ENCODE measurements around the gene RAB26. TPM values are rescaled to one million over a fixed set of nuclear protein-coding genes. Genes with fewer than 3 reads are reported as not detected.
"Not testable (repeated sequence)": the region's sequence is repeated elsewhere in the genome, so short reads cannot be mapped to it uniquely, and the experiment has no call there.

RAB26 gene
- total and polyA plus RNA-seq, 2 donors (not counting 3 experiments of a cell fraction or from before 2014, with no cell fraction given): 0.91 to 2.0 TPM

DNA sequence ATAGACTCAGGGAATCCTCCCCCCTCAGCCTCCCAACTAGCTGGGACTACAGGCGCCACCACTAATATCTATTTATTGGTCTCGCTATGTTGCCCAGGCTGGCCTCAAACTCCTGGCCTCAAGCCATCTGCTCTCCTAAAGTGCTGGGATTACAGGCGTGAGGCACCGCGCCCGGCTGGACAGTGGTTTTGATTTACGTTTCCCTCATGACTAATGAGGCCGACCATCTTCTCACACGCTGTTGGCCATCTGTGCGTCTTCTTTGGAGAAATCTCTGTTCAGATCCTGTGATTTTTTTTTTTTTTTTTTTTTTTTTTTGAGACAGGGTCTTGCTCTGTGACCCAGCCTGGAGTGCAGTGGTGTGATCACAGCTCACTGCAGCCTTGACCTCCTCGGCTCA lies 19.2 kb upstream of the RAB26 start:
- H3K36me3 ChIP-seq (ENCODE audit: control insufficient read depth in 2 of 2, extremely low read depth in 1 of 2, insufficient read depth in 2 of 2, low read length in 2 of 2); BruUV-seq (replicated peaks); H3K9me1 ChIP-seq (replicated peaks; ENCODE audit: control insufficient read depth, extremely low read depth, insufficient read depth, low read length); H4K20me1 ChIP-seq (replicated peaks; ENCODE audit: control insufficient read depth, extremely low read depth, insufficient read depth, low read length); H3K27me3 ChIP-seq (ENCODE audit: control insufficient read depth in 2 of 2, insufficient read depth in 2 of 2, low read length in 2 of 2); DNase-seq (ENCODE audit: low read depth, low spot score); H3K9me3 ChIP-seq (replicated peaks; ENCODE audit: control insufficient read depth, insufficient read depth, low read length); CTCF ChIA-PET; H2AFZ ChIP-seq (ENCODE audit: low read depth, low read length); intact Hi-C loops (cut with micrococcal nuclease); H3K27ac ChIP-seq (ENCODE audit: insufficient read depth, low read depth, low read length); dilution Hi-C loops (cut with MboI; ENCODE audit: extremely low pct_ligation_motif_present, low sequenced_read_pairs); POLR2A ChIA-PET; H3K4me3 ChIP-seq (replicated peaks in 1 of 3; ENCODE audit: insufficient read depth in 1 of 3, low read depth in 1 of 3, low read length in 3 of 3); H3K4me2 ChIP-seq (ENCODE audit: insufficient read depth, low read length); H3K9ac ChIP-seq (replicated peaks; ENCODE audit: extremely low read depth, insufficient read depth, low read length): not testable (repeated sequence)
- peaks cover 35% of the 10 kb centered on the region for H3K79me2 ChIP-seq (ENCODE audit: control insufficient read depth, insufficient read depth, low read length)
- H3K4me1 ChIP-seq (ENCODE audit: control insufficient read depth, extremely low read depth, insufficient read depth, low read length): peaks cover 31% of the 10 kb centered on the region
- FAIRE-seq: peak; percentile 70

DNA sequence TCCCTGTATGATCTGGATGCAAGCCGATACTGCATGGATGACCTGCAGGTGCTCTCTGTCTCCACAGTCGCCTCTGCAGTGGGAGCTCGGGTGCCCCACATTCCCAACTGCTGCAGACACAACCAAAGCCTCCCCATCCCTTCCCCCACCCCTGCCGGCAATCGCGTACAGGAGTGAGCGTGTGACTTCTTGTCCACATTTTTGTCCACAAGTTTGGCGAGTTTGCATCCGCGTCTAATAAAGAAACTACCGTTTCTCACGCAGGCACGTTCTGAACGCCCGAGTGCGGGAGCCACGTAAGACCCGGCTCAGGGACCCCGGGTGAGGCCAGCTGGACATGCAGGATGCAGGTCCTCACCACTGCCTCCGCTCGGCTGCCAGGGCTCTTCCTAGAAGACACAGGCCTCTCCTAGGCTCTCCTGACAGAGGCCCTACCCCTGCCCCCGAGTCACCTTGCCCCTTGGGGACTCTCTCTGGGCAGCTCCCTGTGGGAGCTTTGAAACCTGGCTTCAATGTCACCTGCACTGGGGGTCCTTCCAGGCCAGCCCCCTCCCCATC lies 18.5 kb upstream of the RAB26 start:
- H3K36me3 ChIP-seq (ENCODE audit: control insufficient read depth in 2 of 2, extremely low read depth in 1 of 2, insufficient read depth in 2 of 2, low read length in 2 of 2); POLR2A ChIA-PET; H3K9me1 ChIP-seq (replicated peaks; ENCODE audit: control insufficient read depth, extremely low read depth, insufficient read depth, low read length); H3K4me3 ChIP-seq (replicated peaks in 1 of 3; ENCODE audit: insufficient read depth in 1 of 3, low read depth in 1 of 3, low read length in 3 of 3); H2AFZ ChIP-seq (ENCODE audit: low read depth, low read length); CTCF ChIA-PET; H3K27ac ChIP-seq (ENCODE audit: insufficient read depth, low read depth, low read length); H4K20me1 ChIP-seq (replicated peaks; ENCODE audit: control insufficient read depth, extremely low read depth, insufficient read depth, low read length); dilution Hi-C loops (cut with MboI; ENCODE audit: extremely low pct_ligation_motif_present, low sequenced_read_pairs); intact Hi-C loops (cut with micrococcal nuclease); H3K27me3 ChIP-seq (ENCODE audit: control insufficient read depth in 2 of 2, insufficient read depth in 2 of 2, low read length in 2 of 2); FAIRE-seq; H3K4me2 ChIP-seq (ENCODE audit: insufficient read depth, low read length); H3K9me3 ChIP-seq (replicated peaks; ENCODE audit: control insufficient read depth, insufficient read depth, low read length); H3K9ac ChIP-seq (replicated peaks; ENCODE audit: extremely low read depth, insufficient read depth, low read length); DNase-seq (ENCODE audit: low read depth, low spot score); BruUV-seq (replicated peaks): not testable (repeated sequence)
- Histone ChIP-seq H3K4me1 (ENCODE audit: control insufficient read depth, extremely low read depth, insufficient read depth, low read length) (peaks cover 24% of the 10 kb centered on the region), H3K79me2 (ENCODE audit: control insufficient read depth, insufficient read depth, low read length) (peaks cover 34% of the 10 kb centered on the region)

DNA sequence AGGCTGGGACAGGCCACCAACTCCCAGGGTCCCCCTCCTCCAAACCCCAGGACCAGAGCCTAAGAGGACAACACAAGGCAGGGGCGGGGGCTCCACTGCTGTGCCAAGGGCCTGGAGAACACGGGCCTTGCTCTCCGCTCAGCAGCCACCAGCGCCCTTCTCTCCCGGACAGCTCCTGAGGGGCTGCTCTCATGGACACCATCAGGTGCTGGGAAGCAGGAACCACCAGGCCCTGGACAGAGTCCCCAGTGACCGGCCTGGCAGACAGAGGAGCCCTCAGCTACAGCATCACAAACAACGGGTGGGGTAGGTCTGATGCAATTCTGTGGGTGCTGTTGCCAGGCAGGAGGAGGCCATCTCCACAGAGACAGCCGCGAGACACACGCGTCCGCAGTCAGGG lies 14.6 kb upstream of the RAB26 start:
- DNase-seq (ENCODE audit: low read depth, low spot score); H3K27me3 ChIP-seq (ENCODE audit: control insufficient read depth in 2 of 2, insufficient read depth in 2 of 2, low read length in 2 of 2); BruUV-seq (replicated peaks); H3K4me3 ChIP-seq (replicated peaks in 1 of 3; ENCODE audit: insufficient read depth in 1 of 3, low read depth in 1 of 3, low read length in 3 of 3); H3K4me2 ChIP-seq (ENCODE audit: insufficient read depth, low read length); CTCF ChIA-PET; intact Hi-C loops (cut with micrococcal nuclease); H3K27ac ChIP-seq (ENCODE audit: insufficient read depth, low read depth, low read length); H3K9me3 ChIP-seq (replicated peaks; ENCODE audit: control insufficient read depth, insufficient read depth, low read length); H3K9me1 ChIP-seq (replicated peaks; ENCODE audit: control insufficient read depth, extremely low read depth, insufficient read depth, low read length); FAIRE-seq; H3K4me1 ChIP-seq (ENCODE audit: control insufficient read depth, extremely low read depth, insufficient read depth, low read length); H3K36me3 ChIP-seq (ENCODE audit: control insufficient read depth in 2 of 2, extremely low read depth in 1 of 2, insufficient read depth in 2 of 2, low read length in 2 of 2); dilution Hi-C loops (cut with MboI; ENCODE audit: extremely low pct_ligation_motif_present, low sequenced_read_pairs); H3K9ac ChIP-seq (replicated peaks; ENCODE audit: extremely low read depth, insufficient read depth, low read length); POLR2A ChIA-PET; H4K20me1 ChIP-seq (replicated peaks; ENCODE audit: control insufficient read depth, extremely low read depth, insufficient read depth, low read length); H2AFZ ChIP-seq (ENCODE audit: low read depth, low read length): not testable (repeated sequence)
- peaks cover 19% of the 10 kb centered on the region for H3K79me2 ChIP-seq (ENCODE audit: control insufficient read depth, insufficient read depth, low read length)

DNA sequence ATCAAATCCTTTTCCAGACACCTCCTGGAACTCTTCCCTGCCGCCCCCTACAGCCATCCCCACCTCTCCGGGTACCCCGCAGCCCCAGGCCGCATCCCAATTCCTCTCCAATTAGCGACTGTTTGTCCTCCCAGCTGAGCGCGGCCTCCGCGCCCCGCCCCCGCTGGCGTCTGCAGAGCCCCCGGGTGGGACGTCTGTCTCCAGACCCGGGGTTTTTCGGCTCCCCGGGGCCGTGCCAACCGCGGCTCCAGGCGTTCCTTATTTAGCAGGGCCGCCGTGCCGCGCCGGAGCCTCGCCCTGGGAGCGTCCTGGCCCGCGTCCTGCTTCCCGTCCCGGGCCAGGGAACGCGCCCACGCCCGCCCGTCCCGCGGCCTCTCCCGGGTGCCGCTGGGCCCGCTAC lies 13.4 kb upstream of the RAB26 start:
- BruUV-seq (replicated peaks); POLR2A ChIA-PET; H3K9me3 ChIP-seq (replicated peaks; ENCODE audit: control insufficient read depth, insufficient read depth, low read length); H2AFZ ChIP-seq (ENCODE audit: low read depth, low read length); H4K20me1 ChIP-seq (replicated peaks; ENCODE audit: control insufficient read depth, extremely low read depth, insufficient read depth, low read length); intact Hi-C loops (cut with micrococcal nuclease); H3K4me1 ChIP-seq (ENCODE audit: control insufficient read depth, extremely low read depth, insufficient read depth, low read length); H3K9ac ChIP-seq (replicated peaks; ENCODE audit: extremely low read depth, insufficient read depth, low read length); CTCF ChIA-PET; DNase-seq (ENCODE audit: low read depth, low spot score); H3K27me3 ChIP-seq (ENCODE audit: control insufficient read depth in 2 of 2, insufficient read depth in 2 of 2, low read length in 2 of 2); H3K27ac ChIP-seq (ENCODE audit: insufficient read depth, low read depth, low read length); H3K9me1 ChIP-seq (replicated peaks; ENCODE audit: control insufficient read depth, extremely low read depth, insufficient read depth, low read length); dilution Hi-C loops (cut with MboI; ENCODE audit: extremely low pct_ligation_motif_present, low sequenced_read_pairs); H3K4me2 ChIP-seq (ENCODE audit: insufficient read depth, low read length); FAIRE-seq; H3K36me3 ChIP-seq (ENCODE audit: control insufficient read depth in 2 of 2, extremely low read depth in 1 of 2, insufficient read depth in 2 of 2, low read length in 2 of 2): not testable (repeated sequence)
- peak overlapping the region in 2 of 3 experiments; percentile 41 to 42 for H3K4me3 ChIP-seq (replicated peaks in 1 of 3; ENCODE audit: insufficient read depth in 1 of 3, low read depth in 1 of 3, low read length in 3 of 3)
- peaks cover 16% of the 10 kb centered on the region for H3K79me2 ChIP-seq (ENCODE audit: control insufficient read depth, insufficient read depth, low read length)
